Heart right ventricle (tissue), 16 donors: Measurements from ENCODE around the gene ANKFY1. TPM values are rescaled to one million over a fixed set of nuclear protein-coding genes. Genes with fewer than 3 reads are reported as not detected.

Experiments
- ATAC-seq, 8 donors: fragments of 200-7000 bp; cut with Tn5 transposase; one replicate each; pipeline ENCODE4 v1.9.1; 2020; ENCODE audit warnings: mild to moderate bottlenecking in 8 of 8, moderate library complexity in 8 of 8, moderate number of reproducible peaks in 1 of 8
- DNase-seq, 2 donors: peaks; one replicate each; pipeline ENCODE4 v3.0.0-alpha.2; 2020
- H3K27ac ChIP-seq, 10 donors: fragments of 200-600 bp; sonication (generic) in 2 of 10; one replicate each; pipeline versions ENCODE4 v1.5.0 to v1.8.0; 2020 to 2022; ENCODE audit warnings: mild to moderate bottlenecking in 3 of 10
- H3K27me3 ChIP-seq, 7 donors: fragments of 200-600 bp; one replicate each; pipeline ENCODE4 v1.8.0; 2021 to 2022; ENCODE audit warnings: mild to moderate bottlenecking in 2 of 7
- H3K36me3 ChIP-seq, 9 donors: fragments of 200-600 bp; sonication (generic) in 1 of 9; one replicate each; pipeline versions ENCODE4 v1.5.0 to v1.8.0; 2020 to 2022; ENCODE audit warnings: mild to moderate bottlenecking in 2 of 9
- H3K4me1 ChIP-seq, 9 donors: fragments of 200-600 bp; sonication (generic) in 1 of 9; one replicate each; pipeline versions ENCODE4 v1.5.0 to v1.8.0; 2020 to 2022; ENCODE audit warnings: mild to moderate bottlenecking in 4 of 9
- H3K4me3 ChIP-seq, 10 donors: fragments of 200-600 bp; sonication (generic) in 2 of 10; one replicate each; pipeline versions ENCODE4 v1.5.0 to v1.8.0; 2020 to 2022; ENCODE audit warnings: mild to moderate bottlenecking in 7 of 10, moderate library complexity in 2 of 10
- H3K9me3 ChIP-seq, 11 donors: fragments of 200-600 bp in 10 of 11; sonication (generic) in 2 of 11; one replicate each; pipeline versions ENCODE4 v1.5.0 to v1.8.0; 2013 to 2022; ENCODE audit warnings: mild to moderate bottlenecking in 2 of 11, control low read depth in 1 of 11, moderate library complexity in 1 of 11
- CTCF ChIP-seq, 9 donors: fragments of 200-600 bp; sonication (generic) in 2 of 9; IDR thresholded peaks; one replicate each; pipeline versions ENCODE4 v1.5.0 to v1.8.0; 2021 to 2022; ENCODE audit warnings: antibody characterized with exemption in 9 of 9, mild to moderate bottlenecking in 5 of 9, moderate library complexity in 1 of 9
- WGBS, 2 donors: extraction: QIAGEN DNeasy Blood & Tissue Kit; methylation state at CpG; one replicate each; pipeline ENCODE4 v1.1.7; 2013; ENCODE audit warnings: inconsistent platforms in 1 of 2; 5-methylcytosine and 5-hydroxymethylcytosine counted together
- intact Hi-C, 10 donors: fragments of 100-400 bp; cut with DNase I; formaldehyde crosslinking; loops; one replicate each; pipeline versions ENCODE4 v1.11.1 to v1.14.2; 2022
- polyA plus RNA-seq, 2 donors: library from polyadenylated mRNA; stranded (reverse); fragments of 200-250 nt; gene quantifications; one replicate each; pipeline ENCODE4 v1.2.3, GENCODE V29; 2013
- total RNA-seq, 10 donors: library from RNA; stranded (reverse); fragmentation: NEBNext Ultra II Directional in 3 of 10; extraction: Animal tissue kit (Norgen Biotek cat#: 25700) in 3 of 10; gene quantifications; one replicate each; pipeline versions ENCODE4 v1.2.1 to v1.2.4, GENCODE V29; 2021 to 2023
- donor health status: Arrhythmogenic right ventricular cardiomyopathy.
- donor health status: ischemic (EF 13 %, LVEDD 7.1; RV severe dilation, severe dysfunction).
- donor health status: healthy with polysubstance abuse.
- donor health status: DM: no; HTN: yes; CAD: no.
- donor health status: DM: no; HTN: no; CAD: no.
- donor health status: ischemic (EF 25% LVEDD 6.9; RV normal size, moderate dysfunction).
- donor health status: ischemic (EF 25% LVEDD 5.7; RV mildly dilated, moderate dysfunction).
- donor health status: healthy.
- donor health status: DM: yes; HTN: yes; CAD: no.
- donor health status: Ischemic cardiomyopathy.
- donor health status: ischemic (EF 35%, LVEDD 5.7; RV mildly dilated, moderate dysfunction).
- donor health status: nonischemic (EF 11% LVEDD 7.7; RV severe dilation, severe dysfunction).
- donor health status: DM: yes; HTN: yes; CAD: no.
- donor health status: PGD.
- donor health status: ischemic (EF 29% LVEDD 5.4; RV normal size, mild dysfunction).
- donor health status: nonischemic (EF 23%, LVEDD 6.1; RV moderate dilation, normal function).

ANKFY1 gene
- total and polyA plus RNA-seq, 12 donors: 8.6 to 34.4 (median 24.0) TPM

DNA sequence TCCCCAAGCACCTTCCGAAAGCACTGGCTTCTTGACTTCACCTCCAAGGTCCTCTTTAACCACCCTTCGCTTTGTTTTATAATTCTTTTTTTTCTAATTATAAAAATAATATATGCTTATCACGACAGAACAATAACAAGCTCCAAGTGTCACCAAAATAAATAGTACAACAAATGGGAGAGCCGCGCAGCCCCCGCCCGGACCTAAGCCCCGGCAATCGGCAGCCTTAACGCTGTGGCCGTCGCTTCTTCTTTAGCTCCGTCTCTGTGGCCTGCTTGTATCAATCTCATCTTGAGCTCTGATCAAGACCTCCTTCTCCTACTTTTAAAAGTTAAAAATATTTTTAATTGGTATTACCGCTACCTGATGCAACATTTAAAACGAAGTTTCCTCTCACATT is 78.1 kb downstream of the ANKFY1 start:
- no peak overlapping the region for H3K4me3 ChIP-seq
- no peaks in the 10 kb centered on the region for H3K27me3 ChIP-seq
- no peak for TF ChIP-seq CTCF (IDR thresholded peaks at IDR 0.05)
- peaks cover 0 to 19% (median 6%) of the 10 kb centered on the region in 9 donors for H3K4me1 ChIP-seq
- no peak for ATAC-seq
- 95 to 96% methylated on average over 15 of the region's 15 CpGs for WGBS, 2 donors
- intact Hi-C loops: no loop called here
- H3K9me3 ChIP-seq: no peaks in the 10 kb centered on the region
- no peak overlapping the region for H3K27ac ChIP-seq
- peaks cover 0 to 100% (median 48%) of the 10 kb centered on the region in 9 donors for H3K36me3 ChIP-seq
- no peak for DNase-seq

DNA sequence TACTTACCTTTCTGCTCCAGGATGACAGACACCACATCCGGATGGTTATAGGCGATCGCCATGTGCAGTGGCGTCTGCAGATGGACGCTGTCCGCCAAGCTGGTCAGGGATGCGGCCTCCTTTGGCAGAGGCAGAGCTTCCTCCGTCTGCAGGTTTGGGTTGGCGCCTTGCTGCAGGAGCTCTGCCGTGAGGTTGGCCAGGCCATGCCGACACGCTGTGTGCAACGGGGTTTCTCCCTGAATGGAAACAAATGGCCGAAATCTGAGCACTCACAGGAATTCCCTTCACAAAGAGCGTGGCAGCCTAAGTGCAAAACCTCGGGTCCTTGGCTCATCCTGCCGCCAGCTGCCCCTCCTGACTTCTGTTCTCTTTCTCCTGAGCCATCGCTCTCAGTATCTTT is 79.0 kb downstream of the ANKFY1 start:
- Histone ChIP-seq H3K36me3 (peaks cover 0 to 100% (median 54%) of the 10 kb centered on the region in 9 donors), H3K4me1 (peaks cover 0 to 19% (median 9%) of the 10 kb centered on the region in 9 donors), H3K9me3 (no peaks in the 10 kb centered on the region), H3K4me3 (no peak overlapping the region), H3K27me3 (no peaks in the 10 kb centered on the region), H3K27ac (no peak overlapping the region)
- DNase-seq (no peak), ATAC-seq (no peak)
- intact Hi-C loops: no loop called here
- 89 to 91% methylated on average over 18 of the region's 18 CpGs for WGBS, 2 donors
- no peak for TF ChIP-seq CTCF (IDR thresholded peaks at IDR 0.05)

DNA sequence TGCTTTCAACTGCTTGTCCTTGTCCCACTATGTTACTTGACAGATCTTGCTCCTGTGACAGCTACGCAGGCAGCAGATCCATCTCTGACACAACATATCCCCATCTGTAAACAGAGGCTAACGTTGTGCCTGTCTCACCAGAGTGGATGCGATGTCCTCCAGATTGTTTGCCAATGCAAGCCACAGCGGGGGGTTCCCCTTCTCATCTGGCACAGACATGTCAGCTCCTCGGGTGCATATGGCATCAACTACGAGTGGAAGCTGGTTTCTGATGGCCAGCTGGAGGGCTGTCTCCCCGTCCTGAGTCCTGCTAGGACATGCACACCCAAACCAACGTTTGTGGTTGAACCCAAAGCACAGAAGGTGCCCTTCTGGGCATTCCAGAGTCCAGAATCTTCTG is 81.7 kb downstream of the ANKFY1 start:
- Histone ChIP-seq H3K36me3 (peaks cover 0 to 100% (median 65%) of the 10 kb centered on the region in 9 donors), H3K4me1 (peaks cover 0 to 14% (median 5%) of the 10 kb centered on the region in 9 donors), H3K27me3 (no peaks in the 10 kb centered on the region), H3K27ac (no peak overlapping the region), H3K9me3 (no peaks in the 10 kb centered on the region), H3K4me3 (no peak overlapping the region)
- no peak for DNase-seq
- intact Hi-C loops: no loop called here
- TF ChIP-seq CTCF (IDR thresholded peaks at IDR 0.05): no peak
- 68 to 69% methylated on average over 8 of the region's 8 CpGs for WGBS, 2 donors
- ATAC-seq: no peak

DNA sequence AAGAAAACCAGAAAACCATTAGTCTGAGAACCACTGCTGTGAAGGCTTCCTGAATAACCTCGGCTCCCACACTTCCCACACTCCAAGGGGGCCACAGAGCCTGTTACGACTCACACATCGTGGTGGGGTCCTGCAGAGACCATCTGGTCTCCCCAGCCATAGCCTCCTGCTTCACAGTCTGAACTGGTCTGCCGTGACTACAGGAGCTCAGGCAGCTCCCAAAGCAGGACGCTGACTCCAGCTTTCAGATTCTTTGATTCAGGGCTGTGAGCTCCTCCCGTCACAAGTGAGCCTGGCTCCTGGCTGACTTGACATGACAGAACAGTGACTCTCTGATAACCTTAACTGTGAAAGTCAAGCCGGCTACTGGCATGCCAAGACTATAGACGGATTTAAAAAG is 83.0 kb downstream of the ANKFY1 start:
- H3K9me3 ChIP-seq: no peaks in the 10 kb centered on the region
- DNase-seq (peak in 1 of 2 donors; percentile 42), ATAC-seq (peak; percentile 50 to 92 (median 80))
- H3K27ac ChIP-seq: peak overlapping the region in 8 of 10 donors; percentile 11 to 71 (median 56)
- peaks cover 0 to 16% (median 5%) of the 10 kb centered on the region in 9 donors for H3K4me1 ChIP-seq
- H3K4me3 ChIP-seq: no peak overlapping the region
- no peaks in the 10 kb centered on the region for H3K27me3 ChIP-seq
- 44 to 54% methylated on average over 8 of the region's 8 CpGs for WGBS, 2 donors
- intact Hi-C loops: no loop called here
- peaks cover 0 to 100% (median 77%) of the 10 kb centered on the region in 9 donors for H3K36me3 ChIP-seq
- TF ChIP-seq CTCF (IDR thresholded peaks at IDR 0.05): no peak
